Transverse colon (tissue), 4 donors: ENCODE results near the gene OTUD7B. TPM values are rescaled to one million over a fixed set of nuclear protein-coding genes. Genes with fewer than 3 reads are reported as not detected.

Source experiments
- DNase-seq: peaks from one replicate; pipeline ENCODE4 v3.0.0-alpha.2; 2019
- H3K27ac ChIP-seq, 4 donors: fragments of 200-600 bp; sonication (generic); 2 replicates each; pipeline ENCODE4 v1.5.1; 2016 to 2018; ENCODE audit warnings: inconsistent platforms in 4 of 4
- H3K27me3 ChIP-seq: fragments of 200-600 bp; sonication (generic); 2 replicates; pipeline ENCODE4 v1.5.1; 2017; ENCODE audit warnings: inconsistent platforms
- H3K36me3 ChIP-seq, 4 donors: fragments of 200-600 bp; sonication (generic); 2 replicates each; pipeline ENCODE4 v1.5.1; 2017 to 2019; ENCODE audit warnings: inconsistent platforms in 4 of 4
- H3K4me1 ChIP-seq, 4 donors: fragments of 200-600 bp; sonication (generic); 2 replicates each; pipeline ENCODE4 v1.5.1; 2017 to 2020; ENCODE audit warnings: inconsistent platforms in 4 of 4
- H3K4me3 ChIP-seq, 4 donors: fragments of 200-600 bp; sonication (generic); 1 replicate in 1 of 4; 2 replicates in 3 of 4; pipeline versions ENCODE4 v1.5.1 to v1.6.1; 2017 to 2019; ENCODE audit warnings: inconsistent platforms in 4 of 4
- H3K9me3 ChIP-seq, 2 donors: fragments of 200-600 bp; sonication (generic); 2 replicates each; pipeline ENCODE4 v1.5.1; 2017 to 2019; ENCODE audit warnings: inconsistent platforms in 2 of 2
- CTCF ChIP-seq, 5 experiments: fragments of 200-600 bp in 3 of 5; fragments of 450-650 bp in 2 of 5; sonication (generic) in 3 of 5; IDR thresholded peaks; 1 replicate in 2 of 5; 2 replicates in 3 of 5; pipeline ENCODE4 v1.5.1; 2016 to 2017; ENCODE audit warnings: antibody characterized with exemption in 5 of 5, inconsistent platforms in 3 of 5, mild to moderate bottlenecking in 2 of 5, moderate library complexity in 1 of 5
- EP300 ChIP-seq: sonication (generic); formaldehyde crosslinking; IDR thresholded peaks from one replicate; pipeline ENCODE4 v1.6.1; 2017; ENCODE audit warnings: antibody characterized with exemption, low read depth
- POLR2A ChIP-seq: fragments of 450-650 bp; IDR thresholded peaks from one replicate; pipeline ENCODE4 v1.6.1; 2016; ENCODE audit warnings: antibody characterized with exemption, mild to moderate bottlenecking, moderate library complexity
- POLR2AphosphoS5 ChIP-seq, 3 donors: sonication (generic); formaldehyde crosslinking; IDR thresholded peaks; one replicate each; pipeline ENCODE4 v1.6.1; 2016; ENCODE audit warnings: antibody characterized with exemption in 3 of 3
- WGBS, 2 donors: methylation state at CpG; one replicate each; pipeline ENCODE4 v1.1.5; 2018; ENCODE audit warnings: low coverage in 1 of 2; 5-methylcytosine and 5-hydroxymethylcytosine counted together
- in situ Hi-C, 4 donors: fragments of 200-750 bp; cut with MboI; loops; one replicate each; pipeline versions ENCODE4 v1.15.0 to v1.15.1; 2017; ENCODE audit warnings: low sequenced_read_pairs in 3 of 4, low pct_ligation_motif_present in 1 of 4, low pct_unique_long_range_greater_than_20kb in 1 of 4
- intact Hi-C: fragments of 100-400 bp; cut with DNase I; formaldehyde crosslinking; loops from one replicate; pipeline ENCODE4 v1.15.1; 2023; ENCODE audit warnings: low total_unique reads
- total RNA-seq, 4 donors: library from RNA; depleted of rRNA; stranded (reverse); fragments of >200 nt; gene quantifications; one replicate each; pipeline ENCODE4 v1.1.0, GENCODE V29; 2016

Gene OTUD7B
- total RNA-seq, 4 donors from 2014 or later, result 11.3 to 26.8 (median 25.5) TPM

- Histone ChIP-seq H3K27ac (peak overlapping the region in 3 of 4 donors; percentile 59 to 76 (median 62)), H3K27me3 (no peaks in the 10 kb centered on the region), H3K4me1 (peaks cover 0 to 16% (median 7%) of the 10 kb centered on the region in 4 donors), H3K9me3 (no peaks in the 10 kb centered on the region), H3K4me3 (no peak overlapping the region), H3K36me3 (no peaks in the 10 kb centered on the region)
- 72 to 81% methylated on average over 5 to 6 of the region's 6 CpGs for WGBS, 2 donors
- intact Hi-C loops, result no loop called here
- in situ Hi-C loops, result no loop called here
- TF ChIP-seq CTCF (IDR thresholded peaks at IDR 0.05), result no peak
- no peak for TF ChIP-seq EP300
- TF ChIP-seq POLR2AphosphoS5 (IDR thresholded peaks at IDR 0.05), result no peak
- no peak for TF ChIP-seq POLR2A
- no peak for DNase-seq
Observed at GRCh38 chr1:150022357-150022756, 11.8 kb upstream of the OTUD7B start.

- 50 to 51% methylated on average over 5 of the region's 5 CpGs for WGBS, 2 donors
- Histone ChIP-seq H3K36me3 (no peaks in the 10 kb centered on the region), H3K9me3 (no peaks in the 10 kb centered on the region), H3K4me1 (peaks cover 0 to 16% (median 8%) of the 10 kb centered on the region in 4 donors), H3K4me3 (no peak overlapping the region), H3K27ac (peak overlapping the region; percentile 59 to 76 (median 65)), H3K27me3 (no peaks in the 10 kb centered on the region)
- in situ Hi-C loops, result no loop called here
- DNase-seq, result peak; percentile 46
- TF ChIP-seq CTCF (IDR thresholded peaks at IDR 0.05) (no peak), POLR2AphosphoS5 (IDR thresholded peaks at IDR 0.05) (peak in 2 of 3 donors; percentile 55 to 76), POLR2A (peak; percentile 62)
- intact Hi-C loops, result no loop called here
Observed at GRCh38 chr1:150021191-150021694, 10.7 kb upstream of the OTUD7B start.

GRCh38 chr1:150020711-150021110, 10.2 kb upstream of the OTUD7B start:
- Histone ChIP-seq H3K27ac (peak overlapping the region; percentile 24 to 76 (median 65)), H3K4me1 (peaks cover 0 to 16% (median 8%) of the 10 kb centered on the region in 4 donors), H3K9me3 (no peaks in the 10 kb centered on the region), H3K36me3 (no peaks in the 10 kb centered on the region), H3K27me3 (no peaks in the 10 kb centered on the region), H3K4me3 (no peak overlapping the region)
- no peak for DNase-seq
- in situ Hi-C loops (no loop called here), intact Hi-C loops (no loop called here)
- TF ChIP-seq POLR2A (no peak), CTCF (IDR thresholded peaks at IDR 0.05) (no peak), EP300 (no peak), POLR2AphosphoS5 (IDR thresholded peaks at IDR 0.05) (no peak)
- WGBS, 2 donors, result 66 to 90% methylated on average over 2 of the region's 2 CpGs

- peaks cover 0 to 20% (median 8%) of the 10 kb centered on the region in 4 donors for H3K4me1 ChIP-seq
- no peaks in the 10 kb centered on the region for H3K36me3 ChIP-seq
- no peak for DNase-seq
- TF ChIP-seq EP300 (no peak), POLR2A (no peak), POLR2AphosphoS5 (IDR thresholded peaks at IDR 0.05) (no peak), CTCF (IDR thresholded peaks at IDR 0.05) (no peak)
- no peak overlapping the region for H3K4me3 ChIP-seq
- no peak overlapping the region for H3K27ac ChIP-seq
- intact Hi-C loops (no loop called here), in situ Hi-C loops (no loop called here)
- no peaks in the 10 kb centered on the region for H3K9me3 ChIP-seq
- no peaks in the 10 kb centered on the region for H3K27me3 ChIP-seq
- WGBS, 2 donors, result 71 to 79% methylated on average over 3 to 4 of the region's 4 CpGs
Observed at GRCh38 chr1:150018165-150018564, 7.6 kb upstream of the OTUD7B start.
